PC-3 (cell line): Measurements from ENCODE around the gene TUT1. TPM values are rescaled to one million over a fixed set of nuclear protein-coding genes. Genes with fewer than 3 reads are reported as not detected.
"Not testable (repeated sequence)": the region's sequence is repeated elsewhere in the genome, so short reads cannot be mapped to it uniquely, and the experiment has no call there.

Source experiments
- ATAC-seq: fragments of 200-7000 bp; cut with Tn5 transposase; 2 replicates; pipeline ENCODE4 v1.9.1; 2020; ENCODE audit warnings: mild to moderate bottlenecking, moderate library complexity
- BruUV-seq: library from RNA; stranded (reverse); fragments of 400-500 nt; replicated peaks from 2 replicates; lab custom pipeline; 2021; lab: Mats Ljungman, UMichigan
- CTCF ChIA-PET: fragments of 300-600 bp; sonication (Branson Sonifier 250); formaldehyde crosslinking; loops from one replicate; lab custom pipeline; 2022; ENCODE audit warnings: antibody characterized with exemption; lab: Charles Lee
- POLR2A ChIA-PET: fragments of 300-600 bp; sonication (Branson Sonifier 250); formaldehyde crosslinking; loops from one replicate; lab custom pipeline; 2022; ENCODE audit warnings: antibody characterized with exemption; ENCODE audit not compliant: unreplicated experiment; lab: Charles Lee
- DNase-seq: peaks from one replicate; pipeline ENCODE4 v3.0.0-alpha.2; 2015
- H2AFZ ChIP-seq: fragments of 300-600 bp; sonication (generic); 2 replicates; pipeline ENCODE4 v1.6.0; 2016; ENCODE audit warnings: antibody characterized with exemption, low read length
- H3F3A ChIP-seq: fragments of 300-600 bp; sonication (generic); one replicate; pipeline ENCODE4 v1.6.0; 2017; ENCODE audit warnings: antibody characterized with exemption, low read length, control low read depth, mild to moderate bottlenecking; ENCODE audit not compliant: unreplicated experiment
- H3K27ac ChIP-seq: fragments of 300-600 bp; sonication (generic); 2 replicates; pipeline ENCODE4 v1.5.1; 2016; ENCODE audit warnings: mild to moderate bottlenecking, low read length
- H3K27me3 ChIP-seq: fragments of 300-600 bp; sonication (generic); 2 replicates; pipeline ENCODE4 v1.6.1; 2016; ENCODE audit warnings: low read length, mixed read lengths
- H3K36me3 ChIP-seq: fragments of 300-600 bp; sonication (generic); 2 replicates; pipeline ENCODE4 v1.6.1; 2016; ENCODE audit warnings: low read depth, mixed run types, low read length, mixed read lengths
- H3K4me1 ChIP-seq: fragments of 300-600 bp; sonication (generic); 2 replicates; pipeline ENCODE4 v1.5.1; 2016; ENCODE audit warnings: low read length; ENCODE audit not compliant: insufficient read depth
- H3K4me2 ChIP-seq: fragments of 300-600 bp; sonication (generic); 2 replicates; pipeline ENCODE4 v1.6.0; 2016; ENCODE audit warnings: low read length
- H3K4me3 ChIP-seq: fragments of 300-600 bp; sonication (generic); 2 replicates; pipeline ENCODE4 v1.5.1; 2016; ENCODE audit warnings: mild to moderate bottlenecking, low read length, mixed read lengths
- H3K79me2 ChIP-seq: fragments of 300-600 bp; sonication (generic); 2 replicates; pipeline ENCODE4 v1.6.1; 2017; ENCODE audit warnings: low read length, mixed read lengths
- H3K9ac ChIP-seq: fragments of 300-600 bp; sonication (generic); 2 replicates; pipeline ENCODE4 v1.6.0; 2016; ENCODE audit warnings: mild to moderate bottlenecking, low read length
- H3K9me2 ChIP-seq: fragments of 300-600 bp; sonication (generic); replicated peaks from 2 replicates; pipeline ENCODE4 v1.6.1; 2016; ENCODE audit warnings: mixed run types, low read length, mixed read lengths
- H3K9me3 ChIP-seq: fragments of 300-600 bp; sonication (generic); 2 replicates; pipeline ENCODE4 v1.6.1; 2016; ENCODE audit warnings: low read length, mixed read lengths
- H4K20me1 ChIP-seq: fragments of 300-600 bp; sonication (generic); 2 replicates; pipeline ENCODE4 v1.6.1; 2016; ENCODE audit warnings: low read length, mixed read lengths
- CTCF ChIP-seq: fragments of 300-600 bp; sonication (generic); conservative IDR thresholded peaks from 2 replicates; pipeline ENCODE4 v1.5.1; 2017; ENCODE audit warnings: antibody characterized with exemption, low read depth, mild to moderate bottlenecking, low read length
- EZH2 ChIP-seq: fragments of 300-600 bp; sonication (generic); IDR thresholded peaks from one replicate; pipeline ENCODE4 v1.6.1; 2017; ENCODE audit warnings: antibody characterized with exemption, mild to moderate bottlenecking, low read length; ENCODE audit not compliant: unreplicated experiment
- EZH2phosphoT487 ChIP-seq: fragments of 300-600 bp; sonication (generic); IDR thresholded peaks from 2 replicates; pipeline ENCODE4 v1.6.1; 2018; ENCODE audit warnings: mild to moderate bottlenecking, antibody characterized with exemption, low read length, borderline replicate concordance
- intact Hi-C: fragments of 100-400 bp; cut with micrococcal nuclease; formaldehyde crosslinking; loops from 2 replicates; pipeline ENCODE4 v1.9.0; 2023
- total RNA-seq: library from RNA; depleted of rRNA; stranded (reverse); fragments of >200 nt; gene quantifications from 2 replicates; pipeline ENCODE4 v1.2.3, GENCODE V29; 2014

Gene TUT1
- total RNA-seq, 1 experiment from 2014 or later = 17.8 TPM

GRCh38 chr11:62552485-62553079 is 38.7 kb downstream of the TUT1 start:
- intact Hi-C loops = loop anchor here (10.0 kb wide), 1 partner anchor 578 kb away; no protein-coding TSS in a partner anchor
- POLR2A ChIA-PET = interaction anchor here (0.5 to 1.5 kb wide), 9 partner anchors 8 to 154 kb away, joined by 3 to 14 read pairs (median 7); partner anchors contain the start of genes C11orf98, CSKMT, EEF1G and TUT1

DNA sequence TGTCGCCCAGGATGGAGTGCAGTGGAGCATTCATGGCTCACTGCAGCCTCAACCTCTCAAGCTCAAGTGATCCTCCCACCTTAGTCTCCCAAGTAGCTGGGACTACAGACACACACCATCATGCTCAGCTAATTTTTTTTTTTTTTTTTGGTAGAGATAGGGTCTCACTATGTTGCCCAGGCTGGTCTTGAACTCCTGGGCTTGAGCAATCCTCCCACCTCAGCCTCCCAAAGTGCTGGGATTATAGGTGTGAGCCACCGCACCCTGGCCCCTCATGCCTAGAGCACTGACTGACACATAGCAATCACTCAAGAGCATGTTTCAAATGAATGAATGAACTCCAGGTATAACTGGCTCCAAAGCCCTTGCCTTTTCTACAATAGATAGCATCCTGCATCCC is 40.8 kb downstream of the TUT1 start:
- H3K27me3 ChIP-seq, H3K4me2 ChIP-seq, ATAC-seq, CTCF ChIA-PET, H3K9ac ChIP-seq, H2AFZ ChIP-seq, H3K9me3 ChIP-seq, H3K27ac ChIP-seq, DNase-seq, H3K4me3 ChIP-seq, H3K36me3 ChIP-seq, BruUV-seq, H4K20me1 ChIP-seq, POLR2A ChIA-PET, H3K9me2 ChIP-seq: not testable (repeated sequence)
- intact Hi-C loops = loop anchor here (10.0 kb wide), 1 partner anchor 576 kb away; no protein-coding TSS in a partner anchor
- peaks cover 69% of the 10 kb centered on the region for H3K4me1 ChIP-seq
- peaks cover 19% of the 10 kb centered on the region for H3F3A ChIP-seq
- peaks cover 22% of the 10 kb centered on the region for H3K79me2 ChIP-seq

More at GRCh38 chr11:62552485-62553079, 38.7 kb downstream of the TUT1 start:
- no TSS peak for BruUV-seq
- H3K4me3 ChIP-seq = peak overlapping the region; percentile 60
- peak; percentile 77 for DNase-seq
- no peaks in the 10 kb centered on the region for H4K20me1 ChIP-seq
- H3K4me2 ChIP-seq = peak overlapping the region; percentile 90
- no peaks in the 10 kb centered on the region for H3K9me3 ChIP-seq
- H3K27me3 ChIP-seq = no peaks in the 10 kb centered on the region
- H3K9me2 ChIP-seq = no peaks in the 10 kb centered on the region
- H3K27ac ChIP-seq = peak overlapping the region; percentile 94
- peak overlapping the region; percentile 13 for H2AFZ ChIP-seq
- ATAC-seq = no peak
- H3K9ac ChIP-seq = peak overlapping the region; percentile 82
- peaks cover 83% of the 10 kb centered on the region for H3K4me1 ChIP-seq
- peaks cover 18% of the 10 kb centered on the region for H3F3A ChIP-seq
- CTCF ChIA-PET = interaction anchor here (0.5 to 2.9 kb wide), 4 partner anchors 9 to 128 kb away, joined by 3 to 21 read pairs (median 10); partner anchors contain the start of gene EEF1G
- H3K79me2 ChIP-seq = peaks cover 7% of the 10 kb centered on the region
- TF ChIP-seq EZH2phosphoT487 (no peak), CTCF (no peak), EZH2 (no peak)
- H3K36me3 ChIP-seq = no peaks in the 10 kb centered on the region

GRCh38 chr11:62548545-62549335 is 42.6 kb downstream of the TUT1 start:
- no peaks in the 10 kb centered on the region for H3K36me3 ChIP-seq
- H2AFZ ChIP-seq = peak overlapping the region; percentile 26; the same call in 1 of the 2 replicates
- H3K9ac ChIP-seq = peak overlapping the region; percentile 97
- peak overlapping the region; percentile 94 for H3K27ac ChIP-seq
- CTCF ChIA-PET = interaction anchor here (1.2 kb wide), 1 partner anchor 9 kb away, joined by 6 read pairs; no protein-coding TSS in a partner anchor
- no peaks in the 10 kb centered on the region for H3K9me3 ChIP-seq
- no peaks in the 10 kb centered on the region for H3K9me2 ChIP-seq
- peak overlapping the region; percentile 96; the same call in 1 of the 2 replicates for H3K4me3 ChIP-seq
- ATAC-seq (no peak), DNase-seq (peak; percentile 75)
- BruUV-seq = no TSS peak
- peaks cover 14% of the 10 kb centered on the region for H3F3A ChIP-seq
- H3K4me2 ChIP-seq = peak overlapping the region; percentile 89
- 0 out of 2 replicates have a peak, but pooled peaks cover 8% of the 10 kb centered on the region for H4K20me1 ChIP-seq
- TF ChIP-seq CTCF (no peak), EZH2 (no peak), EZH2phosphoT487 (no peak)
- peaks cover 56% of the 10 kb centered on the region for H3K4me1 ChIP-seq
- no peaks in the 10 kb centered on the region for H3K27me3 ChIP-seq
- H3K79me2 ChIP-seq = peaks cover 37% of the 10 kb centered on the region
- POLR2A ChIA-PET = no interaction called here
- intact Hi-C loops = no loop called here
